Aorta (tissue), 5 donors: Measurements from ENCODE around the gene IGF1R. TPM values are rescaled to one million over a fixed set of nuclear protein-coding genes. Genes with fewer than 3 reads are reported as not detected.

Experiments
- ATAC-seq: fragments of 200-7000 bp; cut with Tn5 transposase; one replicate; pipeline ENCODE4 v1.9.1; 2022; ENCODE audit warnings: moderate library complexity; ENCODE audit not compliant: low FRiP score
- DNase-seq, 2 donors: peaks; one replicate each; pipeline ENCODE4 v3.0.0-alpha.2; 2020
- H3K27ac ChIP-seq, 2 donors: one replicate each; pipeline ENCODE4 v1.5.1; 2013; ENCODE audit warnings: low read length in 2 of 2, mild to moderate bottlenecking in 2 of 2, moderate library complexity in 2 of 2, control low read depth in 1 of 2, inconsistent platforms in 1 of 2, low read depth in 1 of 2
- H3K27me3 ChIP-seq, 2 donors: one replicate each; pipeline ENCODE4 v1.6.1; 2013; ENCODE audit warnings: control low read depth in 1 of 2, low read length in 1 of 2, mild to moderate bottlenecking in 1 of 2, moderate library complexity in 1 of 2; ENCODE audit not compliant: insufficient read depth in 2 of 2, control insufficient read depth in 1 of 2
- H3K36me3 ChIP-seq, 2 donors: one replicate each; pipeline ENCODE4 v1.6.1; 2013; ENCODE audit warnings: control low read depth in 1 of 2, low read length in 1 of 2, mild to moderate bottlenecking in 1 of 2; ENCODE audit not compliant: insufficient read depth in 2 of 2, control insufficient read depth in 1 of 2
- H3K4me1 ChIP-seq, 2 donors: one replicate each; pipeline ENCODE4 v1.6.1; 2013; ENCODE audit warnings: low read length in 2 of 2, control low read depth in 1 of 2, mild to moderate bottlenecking in 1 of 2, moderate library complexity in 1 of 2; ENCODE audit not compliant: insufficient read depth in 2 of 2, control insufficient read depth in 1 of 2
- H3K4me3 ChIP-seq, 2 donors: one replicate each; pipeline ENCODE4 v1.5.1; 2013; ENCODE audit warnings: low read length in 2 of 2, control low read depth in 1 of 2, mild to moderate bottlenecking in 1 of 2
- H3K9me3 ChIP-seq: one replicate; pipeline ENCODE4 v1.6.1; 2013; ENCODE audit warnings: mild to moderate bottlenecking, low read length; ENCODE audit not compliant: control insufficient read depth
- WGBS, 2 donors: extraction: QIAGEN DNeasy Blood & Tissue Kit; methylation state at CpG; one replicate each; pipeline ENCODE4 v1.1.7; 2013; 5-methylcytosine and 5-hydroxymethylcytosine counted together
- intact Hi-C, 2 donors: fragments of 100-400 bp; cut with DNase I; formaldehyde crosslinking; loops; one replicate each; pipeline versions ENCODE4 v1.14.2 to v1.15.0; 2022
- polyA plus RNA-seq, 2 donors: library from polyadenylated mRNA; stranded (reverse); fragments of 200-250 nt; gene quantifications; one replicate each; pipeline ENCODE4 v1.2.3, GENCODE V29; 2013
- total RNA-seq, 2 donors: library from RNA; stranded (reverse); fragmentation: NEBNext Ultra II Directional; extraction: Animal tissue kit (Norgen Biotek cat#: 25700); gene quantifications; one replicate each; pipeline ENCODE4 v1.2.1, GENCODE V29; 2021
- donor health status: healthy with polysubstance abuse.
- donor health status: Bipolar disorder and iron deficiency.
- donor health status: DM: no; HTN: no; CAD: no.
- donor health status: DM: no; HTN: no; CAD: no.
- donor health status: DM: yes; HTN: yes; CAD: no.

The IGF1R gene
- total and polyA plus RNA-seq, 4 donors: 7.5 to 137 (median 50.7) TPM

- WGBS, 2 donors: 91 to 93% methylated on average over 9 of the region's 9 CpGs
- no peaks in the 10 kb centered on the region for H3K9me3 ChIP-seq
- no peak for ATAC-seq
- intact Hi-C loops: loop anchor here in 1 of 2 donors (5.0 kb wide), 1 partner anchor 49 kb away; no protein-coding TSS in a partner anchor
- no peaks in the 10 kb centered on the region for H3K36me3 ChIP-seq
- H3K27ac ChIP-seq: no peak overlapping the region
- H3K4me3 ChIP-seq: no peak overlapping the region
- H3K27me3 ChIP-seq: no peaks in the 10 kb centered on the region
- no peak for DNase-seq
- H3K4me1 ChIP-seq: peaks cover 5 to 13% of the 10 kb centered on the region in 2 donors
Observed at GRCh38 chr15:98786717-98787116, 138.4 kb downstream of the IGF1R start.

- Histone ChIP-seq H3K4me3 (no peak overlapping the region), H3K27me3 (no peaks in the 10 kb centered on the region), H3K27ac (no peak overlapping the region), H3K4me1 (peaks cover 5 to 13% of the 10 kb centered on the region in 2 donors), H3K9me3 (no peaks in the 10 kb centered on the region), H3K36me3 (no peaks in the 10 kb centered on the region)
- 93 to 96% methylated on average over 2 of the region's 2 CpGs for WGBS, 2 donors
- ATAC-seq (no peak), DNase-seq (no peak)
- intact Hi-C loops: loop anchor here in 1 of 2 donors (5.0 kb wide), 1 partner anchor 50 kb away; no protein-coding TSS in a partner anchor
Observed at GRCh38 chr15:98787194-98787593, 138.9 kb downstream of the IGF1R start.

DNA sequence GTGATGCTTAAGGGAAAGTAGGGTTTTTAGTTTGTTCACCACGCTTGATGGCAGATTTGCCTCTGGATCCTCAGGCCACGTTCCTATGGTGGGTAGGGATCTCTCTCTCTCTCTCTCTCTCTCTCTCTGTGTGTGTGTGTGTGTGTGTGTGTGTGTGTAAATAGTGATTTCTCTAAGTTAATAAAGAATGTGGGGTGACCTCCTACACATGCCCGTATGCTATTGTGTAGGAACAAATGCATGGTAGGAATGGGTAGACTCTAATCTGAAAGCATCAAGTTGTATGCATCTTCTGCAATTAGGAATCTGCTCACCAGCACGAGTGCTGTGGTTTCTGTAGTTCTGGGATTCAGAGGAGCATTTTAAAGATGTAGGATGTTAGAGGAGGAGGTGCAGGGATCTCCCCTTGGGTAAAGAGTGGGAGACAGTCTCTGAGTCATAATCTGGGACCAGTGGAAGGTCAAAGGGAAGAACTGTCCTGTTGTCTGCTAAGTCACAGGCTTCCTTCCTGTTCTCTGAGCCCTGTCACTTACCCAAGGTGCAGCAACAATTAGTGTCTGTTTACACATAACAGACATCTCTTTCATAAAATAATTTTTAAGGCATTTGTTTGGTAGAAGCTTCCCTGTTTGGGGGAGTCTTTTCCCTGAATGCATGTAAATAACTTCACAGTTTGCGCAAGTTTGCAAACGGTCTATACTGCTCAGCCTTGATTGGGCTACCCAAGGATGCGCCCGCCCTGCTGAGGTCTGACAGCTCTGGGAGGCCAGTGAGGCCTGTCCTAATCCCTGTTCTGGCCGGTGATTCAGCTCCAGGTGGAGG, 139.8 kb downstream of the IGF1R start:
- Histone ChIP-seq H3K4me1 (peaks cover 5 to 18% of the 10 kb centered on the region in 2 donors), H3K36me3 (no peaks in the 10 kb centered on the region), H3K9me3 (no peaks in the 10 kb centered on the region), H3K27ac (no peak overlapping the region), H3K27me3 (no peaks in the 10 kb centered on the region), H3K4me3 (no peak overlapping the region)
- 82 to 83% methylated on average over 9 of the region's 9 CpGs for WGBS, 2 donors
- intact Hi-C loops: loop anchor here in 1 of 2 donors (5.0 kb wide), 1 partner anchor 51 kb away; no protein-coding TSS in a partner anchor
- no peak for ATAC-seq
- DNase-seq: no peak

DNA sequence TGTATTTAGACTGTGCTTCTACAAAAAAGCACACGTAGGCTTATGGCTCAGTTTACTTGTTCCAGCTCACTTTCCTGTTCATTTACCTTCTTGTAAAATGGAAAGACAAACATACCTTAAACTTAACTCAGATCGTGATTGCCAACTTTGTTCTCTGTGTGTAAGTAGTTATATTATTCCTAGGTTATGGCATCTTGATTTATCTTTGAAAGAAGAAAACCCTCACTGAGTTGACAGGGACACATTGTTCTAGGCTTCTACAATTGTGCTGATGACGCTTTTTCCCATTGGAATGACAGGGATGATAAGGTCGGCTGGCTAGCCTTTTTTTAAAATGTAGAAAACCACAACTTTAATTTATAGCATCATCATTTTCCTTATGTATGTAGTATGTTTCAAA, 140.7 kb downstream of the IGF1R start:
- Histone ChIP-seq H3K4me1 (peaks cover 5 to 18% of the 10 kb centered on the region in 2 donors), H3K27ac (no peak overlapping the region), H3K4me3 (no peak overlapping the region), H3K9me3 (no peaks in the 10 kb centered on the region), H3K36me3 (no peaks in the 10 kb centered on the region), H3K27me3 (no peaks in the 10 kb centered on the region)
- intact Hi-C loops: loop anchor here in 1 of 2 donors (5.0 kb wide), 1 partner anchor 52 kb away; no protein-coding TSS in a partner anchor
- DNase-seq (no peak), ATAC-seq (no peak)
- WGBS, 2 donors: 47 to 62% methylated on average over 4 of the region's 4 CpGs

DNA sequence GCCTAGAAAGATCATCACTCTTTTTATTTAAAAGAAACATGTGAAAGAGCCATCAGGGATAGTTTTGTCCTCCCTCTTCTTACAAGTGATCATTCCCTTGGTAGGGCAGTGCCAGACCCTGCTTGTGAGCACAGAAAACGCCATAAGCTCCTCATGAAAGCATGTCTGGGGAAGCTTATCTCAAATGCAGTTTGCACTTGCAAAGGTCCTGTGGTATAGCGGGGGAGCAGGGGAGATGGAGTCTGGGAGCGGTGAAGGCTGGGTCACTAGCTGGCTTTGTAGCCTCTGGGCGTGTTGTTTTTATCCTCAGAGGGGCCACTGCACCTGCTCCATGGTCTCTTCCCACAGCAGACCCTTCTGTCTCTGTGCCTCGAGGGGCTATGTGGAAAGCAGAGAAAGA, 141.9 kb downstream of the IGF1R start:
- no peak for ATAC-seq
- 92 to 94% methylated on average over 5 of the region's 5 CpGs for WGBS, 2 donors
- intact Hi-C loops: no loop called here

GRCh38 chr15:98791046-98791701, 142.8 kb downstream of the IGF1R start:
- Histone ChIP-seq H3K9me3 (no peaks in the 10 kb centered on the region), H3K4me1 (peaks cover 2 to 12% of the 10 kb centered on the region in 2 donors), H3K27me3 (no peaks in the 10 kb centered on the region), H3K27ac (no peak overlapping the region), H3K36me3 (no peaks in the 10 kb centered on the region), H3K4me3 (no peak overlapping the region)
- WGBS, 2 donors: 91 to 93% methylated on average over 2 of the region's 2 CpGs
- ATAC-seq: no peak
- intact Hi-C loops: no loop called here
- DNase-seq: no peak

More for the DNA sequence above, 141.9 kb downstream of the IGF1R start:
- Histone ChIP-seq H3K36me3 (no peaks in the 10 kb centered on the region), H3K27ac (no peak overlapping the region), H3K27me3 (no peaks in the 10 kb centered on the region), H3K4me3 (no peak overlapping the region), H3K4me1 (peaks cover 5 to 17% of the 10 kb centered on the region in 2 donors), H3K9me3 (no peaks in the 10 kb centered on the region)
- DNase-seq: no peak

DNA sequence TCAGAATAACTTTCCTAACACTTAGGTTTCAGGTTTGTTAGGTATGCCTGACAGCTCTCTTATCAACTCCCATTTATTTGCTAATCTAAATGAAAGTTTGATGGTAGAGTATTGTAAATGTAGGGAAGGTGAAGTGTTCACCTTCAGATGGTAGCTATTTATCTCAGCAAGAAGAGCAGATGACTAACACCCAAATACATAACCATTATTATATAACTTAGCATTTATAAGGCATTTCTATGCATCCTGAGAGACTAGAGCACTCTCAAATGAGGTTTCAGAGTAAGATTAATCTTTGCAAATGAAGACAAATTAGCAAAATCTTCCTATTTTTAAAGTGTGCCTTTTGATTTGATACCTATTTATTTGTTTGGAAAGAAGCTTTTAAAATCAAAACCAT, 143.8 kb downstream of the IGF1R start:
- Histone ChIP-seq H3K27ac (no peak overlapping the region), H3K27me3 (no peaks in the 10 kb centered on the region), H3K4me3 (no peak overlapping the region), H3K4me1 (peaks cover 2 to 16% of the 10 kb centered on the region in 2 donors), H3K36me3 (no peaks in the 10 kb centered on the region), H3K9me3 (no peaks in the 10 kb centered on the region)
- DNase-seq (no peak), ATAC-seq (no peak)
- intact Hi-C loops: no loop called here

DNA sequence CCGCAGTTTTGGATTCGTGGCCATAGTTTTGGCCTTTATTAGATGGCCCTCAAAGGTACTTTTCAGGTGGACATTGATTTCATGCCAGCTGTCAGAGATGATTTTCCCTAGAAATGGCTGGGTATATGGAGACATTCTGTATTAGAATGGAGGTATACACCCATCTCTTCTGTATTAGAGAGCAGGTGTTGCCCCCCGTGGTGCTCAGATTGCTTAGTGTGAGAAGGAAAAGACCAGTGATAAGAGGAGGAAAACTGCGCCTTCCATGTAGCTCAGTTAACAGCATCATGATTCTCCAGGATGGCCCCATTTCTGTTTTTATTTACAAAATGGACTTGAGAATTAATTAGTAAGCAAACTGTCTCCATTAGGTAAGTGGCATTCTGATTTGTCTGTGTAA, 145.9 kb downstream of the IGF1R start:
- no peak for ATAC-seq
- Histone ChIP-seq H3K4me1 (peaks cover 2 to 15% of the 10 kb centered on the region in 2 donors), H3K36me3 (no peaks in the 10 kb centered on the region), H3K4me3 (no peak overlapping the region), H3K9me3 (no peaks in the 10 kb centered on the region), H3K27ac (no peak overlapping the region), H3K27me3 (no peaks in the 10 kb centered on the region)
- intact Hi-C loops: no loop called here
- no peak for DNase-seq
- 96 to 98% methylated on average over 4 of the region's 4 CpGs for WGBS, 2 donors
